Fibroblast of skin of left biceps (primary cell): ENCODE data around the gene CYP4A22.
"Not testable (repeated sequence)": the region's sequence is repeated elsewhere in the genome, so short reads cannot be mapped to it uniquely, and the experiment has no call there.

ENCODE experiments used
- DNase-seq, 2 experiments: peaks; one replicate each; pipeline ENCODE4 v3.0.0-alpha.2; 2013; ENCODE audit warnings: low read depth in 2 of 2

CYP4A22 gene

DNA sequence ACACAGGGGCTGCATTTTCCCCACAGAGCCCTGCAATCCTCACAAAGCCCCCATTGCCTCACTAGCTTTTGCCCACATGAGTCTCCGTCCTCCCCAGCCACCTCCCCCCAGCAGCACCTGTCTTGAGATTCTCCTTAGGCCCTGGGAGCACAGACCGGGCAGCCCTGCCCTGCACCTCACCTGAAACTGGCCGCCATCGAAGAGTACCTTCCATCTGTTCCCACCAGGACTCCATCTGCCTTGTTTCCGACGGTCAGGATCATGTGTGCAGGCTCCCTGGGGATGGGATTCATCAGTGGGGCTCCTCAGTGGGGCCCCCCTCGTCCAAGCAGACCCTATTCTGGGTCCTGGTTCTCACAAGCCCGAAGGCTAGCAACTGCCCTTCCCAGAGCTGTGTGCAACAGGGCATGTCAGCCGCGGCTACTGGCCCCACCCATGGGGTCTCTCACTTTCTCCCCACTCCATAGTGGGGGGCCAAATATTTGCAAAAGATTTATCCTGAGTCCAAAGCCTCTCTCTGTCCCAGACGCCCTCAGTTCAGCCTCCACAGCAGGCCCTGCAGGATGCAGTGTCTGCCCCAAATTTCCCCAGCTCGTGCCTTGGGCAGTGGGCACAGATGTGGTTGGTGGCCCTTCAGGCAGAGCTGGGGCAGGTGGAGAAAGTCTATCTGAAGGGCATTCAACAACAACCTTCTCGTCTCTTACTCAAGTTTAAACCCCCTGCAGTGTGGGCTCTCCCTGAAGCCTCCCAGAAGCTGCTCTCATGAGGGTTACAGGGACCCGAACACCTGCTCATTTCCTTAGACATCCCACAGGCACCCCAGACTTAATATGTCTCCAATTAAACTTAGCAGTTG lies 47.8 kb downstream of the CYP4A22 start:
- no peak for DNase-seq

DNA sequence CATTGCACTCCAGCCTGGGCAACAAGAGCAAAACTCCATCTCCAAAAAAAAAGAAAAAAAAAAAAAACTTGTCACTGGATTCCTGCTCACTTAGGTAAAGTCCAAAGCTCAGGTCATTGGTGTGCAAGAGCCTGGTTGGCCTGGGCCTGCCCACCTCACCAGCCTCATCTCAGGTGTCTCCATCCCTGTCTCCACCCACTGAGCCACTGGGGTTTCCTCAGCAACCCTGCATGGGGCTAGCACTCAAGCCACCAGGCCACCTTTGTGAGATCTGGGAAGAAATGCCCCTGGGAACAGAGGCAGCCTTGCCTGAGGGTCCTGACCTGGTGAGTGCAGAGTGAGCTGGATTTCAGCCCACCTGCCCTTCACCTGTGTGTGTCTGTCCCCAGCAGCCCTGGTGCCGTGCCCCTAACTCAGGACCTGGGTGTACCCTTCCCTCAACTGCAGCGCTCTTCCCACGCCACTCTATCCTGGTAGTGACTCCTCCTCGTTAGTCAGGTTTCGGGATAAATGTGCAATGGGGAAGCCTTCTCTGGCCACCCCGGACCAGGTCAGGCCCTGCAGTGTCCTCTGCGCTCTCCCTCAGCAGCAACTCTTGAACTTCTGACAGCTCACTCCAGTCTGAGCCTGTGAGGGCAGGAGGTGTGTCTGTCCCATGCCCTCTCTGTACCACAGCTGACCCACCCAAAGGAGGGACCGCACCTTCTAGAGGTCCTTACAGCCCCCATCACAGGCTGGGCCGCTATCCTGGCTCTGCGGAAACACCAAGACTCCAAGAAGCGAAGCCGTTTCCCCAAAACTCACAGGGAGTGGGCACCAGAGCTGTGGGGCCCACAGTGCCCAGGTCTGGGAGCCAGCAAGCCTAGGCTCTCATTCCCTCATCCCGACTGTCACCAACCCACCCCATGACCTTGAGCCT lies 49.3 kb downstream of the CYP4A22 start:
- no peak for DNase-seq

DNA sequence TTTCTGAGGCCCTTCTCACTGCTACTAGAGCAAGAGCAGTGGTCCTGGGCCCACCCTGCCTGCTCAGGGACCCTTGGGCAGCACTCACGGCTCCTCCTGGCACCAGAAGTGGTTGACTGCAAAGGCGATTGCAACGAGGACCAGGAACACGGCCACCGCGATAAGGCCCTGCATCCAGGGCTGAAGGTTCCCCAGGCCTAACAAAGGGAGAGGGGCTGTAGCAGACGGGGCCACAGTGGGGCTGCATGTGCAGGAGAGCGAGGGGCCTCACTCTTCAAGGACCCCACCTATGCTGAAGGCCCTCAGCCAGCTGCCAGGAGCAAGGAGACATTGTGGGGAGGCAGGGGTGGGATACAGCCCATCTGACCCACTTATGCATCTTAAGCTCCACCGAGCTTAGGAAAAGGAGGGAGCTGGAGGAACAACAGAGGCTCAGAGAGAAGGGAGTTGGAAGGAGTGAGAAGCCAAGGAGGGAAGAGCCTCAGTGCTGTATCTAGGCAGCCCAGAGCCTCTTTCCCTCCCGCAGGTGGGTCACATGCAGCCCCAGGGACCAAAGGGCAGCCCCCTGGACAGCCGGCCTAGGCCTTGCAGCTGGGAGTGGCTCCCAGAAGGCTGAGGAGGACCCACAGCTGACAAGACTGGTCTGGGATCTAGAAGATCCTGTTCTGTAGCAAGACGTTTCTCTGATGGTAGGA lies 50.1 kb downstream of the CYP4A22 start:
- DNase-seq, result no peak

DNA sequence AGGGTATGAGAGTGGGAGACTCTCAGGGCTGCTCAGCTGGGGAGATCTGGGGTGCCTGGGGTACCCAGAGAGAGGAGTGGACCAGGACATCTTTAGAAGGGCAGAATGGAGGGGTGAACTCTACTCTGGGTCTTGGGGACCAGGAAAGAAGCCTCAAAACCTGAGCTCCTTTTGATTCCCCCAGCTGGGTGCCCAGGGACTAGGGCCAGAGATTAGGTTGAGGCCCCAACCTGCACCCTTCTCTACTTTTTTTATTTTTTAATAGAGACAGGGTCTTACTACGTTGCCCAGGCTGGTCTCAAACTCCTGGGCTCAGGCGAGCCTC lies 50.6 kb downstream of the CYP4A22 start:
- DNase-seq, result no peak

DNA sequence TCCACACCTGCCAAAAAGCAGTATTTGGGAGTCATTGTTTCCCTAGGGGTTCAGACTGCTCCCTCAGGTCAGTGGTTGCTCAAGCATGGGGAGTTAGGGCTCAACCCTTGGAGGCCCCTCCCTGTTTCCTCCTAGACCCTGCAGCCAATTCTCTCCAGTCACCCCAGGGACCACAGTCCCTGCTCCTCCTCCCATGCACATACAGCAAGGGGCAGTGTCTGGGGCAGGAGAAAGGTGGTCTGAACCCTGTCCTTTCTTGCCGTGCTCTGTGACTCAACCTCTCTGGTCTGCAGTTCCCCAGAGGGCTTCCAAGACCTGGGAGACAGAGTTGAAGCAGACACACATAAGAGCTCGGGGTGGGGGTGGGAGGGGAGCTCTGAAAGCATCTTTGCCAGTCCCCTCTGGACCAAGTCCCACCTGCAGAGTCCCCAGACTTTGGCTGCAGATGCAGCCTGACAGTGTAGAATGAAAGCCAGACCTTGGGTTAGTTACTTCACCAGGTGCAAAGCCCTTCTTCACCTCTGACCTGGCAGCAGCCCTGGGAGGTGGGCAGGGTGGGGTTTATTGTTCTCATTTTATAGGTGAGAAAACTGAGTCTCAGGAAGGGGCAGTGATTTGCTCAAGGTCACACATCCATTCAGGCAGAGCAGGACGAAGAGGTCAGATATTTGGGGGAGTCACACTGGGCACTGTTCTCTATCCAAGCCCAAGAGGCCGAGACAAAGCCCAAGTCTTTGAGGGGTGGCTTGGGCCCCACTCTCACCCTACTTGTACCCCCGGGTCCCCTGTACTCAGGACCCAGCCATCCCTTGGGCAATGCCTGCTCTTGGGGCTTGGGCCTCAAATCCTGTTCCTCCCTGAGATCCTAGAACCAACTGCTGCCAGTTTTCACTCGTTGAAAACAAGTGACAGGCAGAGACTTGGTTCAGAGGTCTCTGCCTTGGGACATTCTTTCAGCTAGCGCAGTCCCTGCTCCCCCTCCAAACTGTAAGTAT lies 51.8 kb downstream of the CYP4A22 start:
- DNase-seq, result no peak

DNA sequence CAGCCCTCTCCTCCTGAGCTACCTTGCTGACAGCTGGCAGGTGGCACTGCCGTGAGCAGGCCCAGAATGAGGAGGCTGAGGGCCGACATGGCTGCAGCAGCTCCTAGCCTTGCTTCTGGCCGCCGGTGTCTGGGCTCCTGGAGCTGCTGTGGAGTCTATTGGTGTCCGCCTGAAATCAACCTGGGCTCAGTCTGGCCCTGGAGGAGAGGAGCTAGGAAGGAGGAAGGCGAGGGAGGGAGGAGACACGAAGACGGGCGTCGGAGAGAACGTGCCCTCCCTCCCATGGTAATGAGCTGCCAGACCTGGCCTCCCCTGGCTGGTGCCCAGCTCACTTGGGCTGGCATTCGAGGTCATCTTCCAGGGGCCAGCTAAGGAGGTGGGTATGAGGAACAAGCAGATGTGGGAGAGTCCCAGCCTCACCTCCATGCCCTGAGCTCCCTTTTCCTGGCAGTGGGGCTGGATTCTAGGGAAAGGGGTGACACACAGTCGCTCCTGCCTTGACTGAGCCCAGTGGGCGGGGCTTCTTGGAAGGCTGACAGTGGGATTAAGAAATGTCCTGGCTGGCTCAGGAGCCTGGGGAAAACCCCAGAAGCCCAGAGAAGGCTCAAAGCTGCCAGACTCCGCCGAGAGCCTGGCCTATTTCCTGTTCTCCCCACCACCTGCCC lies 52.7 kb downstream of the CYP4A22 start, which contains the start of gene PDZK1IP1:
TSS of gene PDZK1IP1 (minus strand) at position 193 of the 665 bp plus-strand sequence. CDS start at position 89, 104 bp downstream.
- no peak for DNase-seq

DNA sequence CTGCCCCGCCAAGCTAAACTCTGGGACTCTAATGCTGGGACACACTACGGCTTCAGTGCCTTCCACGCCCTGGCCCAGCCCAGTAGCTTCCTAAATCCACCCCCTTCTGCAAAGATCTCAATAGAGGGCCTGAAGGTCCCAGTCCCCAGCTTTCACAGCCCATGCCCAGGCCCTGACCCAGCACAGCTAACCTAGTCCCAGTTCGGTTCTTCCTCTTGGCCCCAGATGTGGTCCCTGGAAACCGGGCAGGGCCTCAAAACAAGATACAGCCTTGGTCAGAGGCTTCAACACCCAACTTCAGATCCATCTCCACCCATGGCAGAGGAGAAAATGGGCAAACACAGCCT lies 53.2 kb downstream of the CYP4A22 start:
- DNase-seq, result no peak

DNA sequence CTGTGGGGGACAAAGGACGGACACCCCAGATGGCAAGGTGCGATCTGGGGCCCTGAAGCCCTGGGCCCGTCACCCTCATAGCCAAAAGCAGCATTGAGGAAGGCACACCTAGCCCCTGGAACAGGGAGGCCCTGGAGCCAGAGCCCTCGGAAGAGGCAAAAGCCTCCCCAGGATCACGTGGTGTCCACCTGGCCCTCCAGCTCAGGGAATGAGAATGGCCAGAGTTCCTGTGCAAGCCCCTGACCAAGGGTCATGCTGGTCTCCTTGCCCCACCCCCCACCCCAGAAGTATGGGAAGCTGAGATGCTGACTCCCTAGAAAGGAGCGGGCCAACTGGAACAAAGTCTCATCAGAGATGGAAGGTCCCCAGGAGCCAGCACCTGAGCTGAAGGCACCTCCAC lies 53.6 kb downstream of the CYP4A22 start:
- no peak for DNase-seq

DNA sequence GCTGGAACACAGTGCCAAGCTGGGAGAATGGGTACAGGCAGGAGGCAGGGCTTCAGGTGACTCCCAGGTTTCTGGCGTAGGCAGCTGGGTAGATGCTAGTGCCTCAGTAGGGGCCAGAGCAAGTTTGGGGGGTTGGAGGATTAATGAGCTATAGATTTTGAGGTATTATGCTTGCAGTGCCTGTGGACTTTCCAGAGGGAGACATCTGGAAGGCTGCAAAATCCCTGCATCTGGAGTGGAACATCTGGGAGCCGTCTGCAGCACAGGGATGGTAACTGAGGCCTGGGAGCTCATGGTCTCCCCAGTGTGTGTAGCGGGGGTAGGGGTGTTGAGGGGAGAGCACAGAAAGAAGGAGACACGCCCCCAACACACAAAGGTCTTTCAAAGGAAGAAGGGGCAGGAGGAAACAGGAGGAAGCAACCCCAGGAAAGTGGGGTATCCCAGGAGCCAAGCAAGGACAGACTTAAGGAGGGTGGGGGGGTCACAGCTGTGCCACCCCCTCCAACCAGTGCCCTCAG lies 54.8 kb downstream of the CYP4A22 start:
- no peak for DNase-seq

DNA sequence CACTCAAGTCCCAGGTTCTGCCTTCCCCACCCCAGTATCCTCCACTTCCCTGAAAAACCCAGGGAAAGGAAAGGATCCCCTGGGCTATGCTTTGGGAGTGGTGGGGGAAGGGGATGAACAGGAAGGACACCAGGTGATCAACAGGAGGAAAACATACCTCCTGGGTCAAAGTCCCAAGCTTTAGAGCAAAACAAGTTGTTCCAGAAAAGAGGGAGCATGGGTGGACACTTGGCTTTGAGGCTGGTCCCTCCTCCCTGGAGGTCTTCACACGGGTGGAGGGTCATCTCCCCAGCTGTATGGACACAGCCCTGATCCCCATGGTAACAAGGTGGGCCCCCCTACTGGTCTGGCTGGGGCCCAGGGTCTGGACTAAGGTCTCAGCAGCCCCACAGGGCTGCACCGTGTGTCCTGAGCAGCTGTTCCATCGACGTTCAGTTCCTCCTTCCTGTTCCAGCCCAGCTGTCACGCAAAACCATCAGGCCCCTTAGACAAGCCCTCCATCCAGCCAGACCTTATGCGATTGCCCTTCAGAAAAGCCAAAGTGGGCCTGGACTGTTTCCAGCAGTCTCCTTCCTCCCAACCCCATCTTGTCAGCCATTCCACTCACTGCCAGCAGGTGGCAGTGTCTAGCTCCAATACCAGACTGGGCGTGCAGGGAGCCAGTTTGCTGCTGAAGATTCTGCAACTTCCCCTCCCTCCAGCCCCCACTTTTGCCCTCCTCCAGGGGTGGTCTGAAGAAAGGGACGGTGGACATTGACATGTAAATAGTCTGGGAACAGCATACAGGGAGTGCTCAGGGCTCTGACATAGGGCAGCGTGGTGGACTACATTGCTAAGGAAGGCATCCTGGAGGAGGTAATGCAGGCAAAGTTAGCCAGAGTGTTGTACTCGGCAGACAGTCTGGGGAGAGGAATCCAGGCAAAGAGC lies 55.5 kb downstream of the CYP4A22 start:
- DNase-seq, result peak; percentile 17 to 24

DNA sequence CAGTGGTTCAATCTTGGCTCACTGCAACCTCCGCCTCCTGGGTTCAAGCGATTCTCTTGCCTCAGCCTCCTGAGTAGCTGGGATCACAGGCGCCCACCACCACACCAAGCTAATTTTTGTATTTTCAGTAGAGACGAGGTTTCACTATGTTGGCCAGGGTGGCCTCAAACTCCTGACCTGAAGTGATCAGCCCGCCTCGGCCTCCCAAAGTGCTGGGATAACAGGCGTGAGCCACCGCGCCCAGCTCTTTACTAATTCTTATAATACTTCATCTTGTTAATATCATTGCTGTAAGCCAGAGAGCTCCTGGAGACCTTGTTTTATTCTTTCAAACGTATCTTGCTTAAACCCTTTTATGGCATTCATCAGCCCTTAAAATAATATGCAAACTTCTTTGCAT lies 56.3 kb downstream of the CYP4A22 start:
- DNase-seq, result not testable (repeated sequence)

DNA sequence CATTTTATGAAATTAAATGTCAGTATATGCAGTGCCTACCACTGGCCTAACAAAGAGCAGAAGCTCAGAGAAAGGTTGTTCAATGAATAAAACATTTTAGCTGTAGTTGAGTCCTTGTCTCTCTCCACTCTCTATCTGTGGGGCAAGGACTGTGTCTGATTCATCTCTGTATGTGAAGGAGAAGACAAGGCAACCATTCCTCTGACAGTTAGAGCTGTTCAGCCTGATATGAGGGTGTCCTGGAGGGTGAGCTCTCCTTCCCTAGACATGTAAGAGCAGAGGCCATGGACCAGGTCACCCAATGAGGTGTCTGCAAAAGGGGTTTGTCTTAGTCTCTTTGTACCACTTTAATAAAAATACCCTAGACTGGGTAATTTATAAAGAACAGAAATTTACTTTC lies 57.1 kb downstream of the CYP4A22 start:
- no peak for DNase-seq

DNA sequence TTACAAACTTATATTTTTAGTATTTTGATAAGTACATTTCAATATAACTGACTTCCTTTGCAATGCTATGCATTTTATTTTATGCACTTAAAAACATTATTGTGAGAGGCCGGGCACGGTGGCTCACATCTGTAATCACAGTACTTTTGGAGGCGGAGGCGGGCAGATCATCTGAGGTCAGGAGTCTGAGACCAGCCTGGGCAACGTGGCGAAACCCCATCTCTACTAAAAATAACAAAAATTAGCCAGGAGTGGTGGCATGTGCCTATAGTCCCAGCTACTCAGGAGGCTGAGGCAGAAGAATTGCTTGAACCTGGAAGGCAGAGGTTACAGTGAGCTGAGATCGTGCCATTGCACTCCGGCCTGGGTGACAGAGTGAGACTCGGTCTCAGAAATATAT lies 58.7 kb downstream of the CYP4A22 start:
- DNase-seq, result not testable (repeated sequence)

DNA sequence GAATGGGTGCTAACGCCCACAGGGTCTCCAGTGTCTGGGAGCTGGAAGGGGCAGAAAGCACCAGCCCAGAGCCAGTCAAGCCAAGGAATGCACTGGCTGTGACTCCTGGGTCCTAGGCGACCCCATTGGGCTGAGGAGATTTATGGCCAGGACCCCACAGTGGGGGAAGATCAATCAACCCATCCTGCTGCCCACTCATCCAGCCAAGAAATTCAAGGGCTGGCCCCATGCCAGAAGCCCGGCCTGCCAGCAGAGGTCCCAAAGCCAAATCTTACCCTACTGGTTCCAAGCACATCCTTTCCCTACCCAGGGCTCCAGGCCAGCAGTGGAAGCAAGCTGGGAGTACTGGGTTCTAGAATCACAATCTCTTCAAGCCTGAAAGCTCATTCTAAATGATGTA lies 59.4 kb downstream of the CYP4A22 start:
- DNase-seq, result no peak

DNA sequence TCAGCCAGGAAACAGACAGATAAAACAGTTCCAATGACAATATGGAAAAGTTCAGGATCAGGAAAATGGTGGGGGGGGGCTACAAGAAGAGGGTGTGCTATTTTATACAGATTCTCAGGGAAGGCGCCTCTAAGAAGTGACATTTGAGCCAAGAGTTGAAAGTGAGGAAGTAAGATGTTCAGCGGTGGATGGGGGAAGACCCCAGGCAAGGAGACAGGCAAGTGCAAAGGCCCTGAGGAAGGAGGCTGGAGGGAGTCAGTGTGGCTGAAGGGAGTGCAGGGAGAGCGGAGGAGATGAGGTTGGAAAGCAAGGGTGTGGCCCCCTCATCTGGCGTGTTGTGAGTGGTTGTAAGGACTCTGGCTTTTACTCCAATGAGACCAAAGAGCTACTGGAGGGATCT lies 61.0 kb downstream of the CYP4A22 start:
- no peak for DNase-seq
